ENCODE data around the gene USP48. TPM values are rescaled to one million over a fixed set of nuclear protein-coding genes. Genes with fewer than 3 reads are reported as not detected.

The USP48 gene
- total and polyA plus RNA-seq, 10 of the 15 experiments (the other 5 are each of a cell fraction or from before 2014, with no cell fraction given), result 21.2 to 115 (median 75.5) TPM

DNA sequence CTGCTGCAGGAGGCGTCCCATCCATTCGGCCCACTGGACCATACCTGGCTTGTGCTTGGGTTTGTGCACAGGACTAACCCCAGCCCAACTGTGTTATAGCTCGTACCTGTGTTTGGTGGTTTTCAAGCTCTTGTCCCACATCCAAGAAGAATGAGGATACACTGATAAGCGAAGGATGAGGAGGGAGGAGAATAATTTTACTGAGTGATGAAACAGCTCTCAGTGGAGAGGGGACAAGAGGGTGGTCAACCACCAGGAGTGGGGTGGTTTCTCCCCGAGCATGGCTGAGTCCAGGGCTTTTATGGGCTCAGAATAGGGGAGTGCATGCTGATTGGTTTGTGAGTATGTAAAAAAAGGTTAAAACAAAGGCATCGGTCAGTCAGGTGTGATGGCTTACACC is 12.1 kb upstream of the USP48 start:
- Histone ChIP-seq H3K27ac (ENCODE audit: control insufficient read depth, insufficient read depth) (no peak overlapping the region), H3K4me2 (ENCODE audit: control insufficient read depth, insufficient read depth) (no peak overlapping the region), H3K9me3 (replicated peaks; ENCODE audit: control insufficient read depth, insufficient read depth, low read length) (peaks cover 10% of the 10 kb centered on the region; the same call in 2 of the 3 replicates), H3K4me1 (ENCODE audit: control insufficient read depth, insufficient read depth, low read length) (peaks cover 21% of the 10 kb centered on the region), H2AFZ (ENCODE audit: control insufficient read depth, low read depth, low read length) (no peak overlapping the region), H4K20me1 (ENCODE audit: control insufficient read depth, insufficient read depth) (no peaks in the 10 kb centered on the region), H3K4me3 (no peak overlapping the region), H3K79me2 (ENCODE audit: control insufficient read depth, insufficient read depth, low read length) (no peaks in the 10 kb centered on the region), H3K9ac (ENCODE audit: control insufficient read depth, insufficient read depth, low read length) (no peak overlapping the region), H3K27me3 (replicated peaks in 1 of 2; ENCODE audit: control insufficient read depth in 2 of 2, insufficient read depth in 2 of 2, low read length in 1 of 2) (no peaks in the 10 kb centered on the region), H3K36me3 (ENCODE audit: control insufficient read depth in 2 of 2, insufficient read depth in 2 of 2, low read length in 1 of 2) (no peaks in the 10 kb centered on the region)
- BruUV-seq (replicated peaks), result no TSS peak
- FAIRE-seq, result no peak
- in situ Hi-C loops (cut with MboI) (loop anchor here (25.0 kb wide), 1 partner anchor 1792 kb away; no protein-coding TSS in a partner anchor), intact Hi-C loops (cut with micrococcal nuclease; ENCODE audit: unreplicated experiment) (no loop called here)
- no peak for ATAC-seq
- SMC1A ChIA-PET (ENCODE audit: uncharacterized antibody, unreplicated experiment), result no interaction called here
- CTCF ChIA-PET, result no interaction called here
- RAD21 ChIA-PET (ENCODE audit: unreplicated experiment), result no interaction called here
- WGBS (ENCODE audit: insufficient coverage, insufficient replicate concordance, low lambda C conversion rate, missing lambda C conversion rate), result 81% methylated on average over 6 of the region's 6 CpGs
- TF ChIP-seq ZNF207 (IDR thresholded peaks at IDR 0.05; ENCODE audit: borderline replicate concordance), result no peak
- TF ChIP-seq, protein P1, sequence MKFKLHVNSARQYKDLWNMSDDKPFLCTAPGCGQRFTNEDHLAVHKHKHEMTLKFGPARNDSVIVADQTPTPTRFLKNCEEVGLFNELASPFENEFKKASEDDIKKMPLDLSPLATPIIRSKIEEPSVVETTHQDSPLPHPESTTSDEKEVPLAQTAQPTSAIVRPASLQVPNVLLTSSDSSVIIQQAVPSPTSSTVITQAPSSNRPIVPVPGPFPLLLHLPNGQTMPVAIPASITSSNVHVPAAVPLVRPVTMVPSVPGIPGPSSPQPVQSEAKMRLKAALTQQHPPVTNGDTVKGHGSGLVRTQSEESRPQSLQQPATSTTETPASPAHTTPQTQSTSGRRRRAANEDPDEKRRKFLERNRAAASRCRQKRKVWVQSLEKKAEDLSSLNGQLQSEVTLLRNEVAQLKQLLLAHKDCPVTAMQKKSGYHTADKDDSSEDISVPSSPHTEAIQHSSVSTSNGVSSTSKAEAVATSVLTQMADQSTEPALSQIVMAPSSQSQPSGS (IDR thresholded peaks at IDR 0.05; ENCODE audit: low read length), result no peak
- TF ChIP-seq NR2F1 (conservative IDR thresholded peaks at IDR 0.05), result no peak
- DNase-seq (ENCODE audit: low read depth, low spot score), result no peak
- POLR2A ChIA-PET, result no interaction called here

DNA sequence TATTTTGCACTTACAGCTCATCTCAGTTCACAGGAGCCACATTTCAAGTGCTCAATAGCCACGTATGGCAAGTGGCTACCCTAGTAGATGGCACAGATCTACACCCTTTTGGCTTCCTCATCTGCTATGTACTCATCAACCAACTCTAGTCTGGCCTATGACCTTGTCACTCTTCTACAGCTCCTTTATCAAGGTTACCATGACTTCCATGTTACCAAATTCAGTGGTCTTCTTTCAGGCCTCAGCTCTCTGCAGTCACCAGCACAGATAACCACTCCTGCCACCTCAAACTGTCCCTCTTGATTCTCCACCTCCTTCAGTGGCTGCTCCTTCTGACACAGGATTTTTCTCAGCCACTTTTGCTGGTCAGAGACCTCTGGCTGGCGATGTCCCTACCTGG is 11.7 kb upstream of the USP48 start:
- Histone ChIP-seq H3K27me3 (replicated peaks in 1 of 2; ENCODE audit: control insufficient read depth in 2 of 2, insufficient read depth in 2 of 2, low read length in 1 of 2) (no peaks in the 10 kb centered on the region), H3K4me3 (no peak overlapping the region), H4K20me1 (ENCODE audit: control insufficient read depth, insufficient read depth) (no peaks in the 10 kb centered on the region), H3K27ac (ENCODE audit: control insufficient read depth, insufficient read depth) (no peak overlapping the region), H3K79me2 (ENCODE audit: control insufficient read depth, insufficient read depth, low read length) (no peaks in the 10 kb centered on the region), H2AFZ (ENCODE audit: control insufficient read depth, low read depth, low read length) (no peak overlapping the region), H3K36me3 (ENCODE audit: control insufficient read depth in 2 of 2, insufficient read depth in 2 of 2, low read length in 1 of 2) (no peaks in the 10 kb centered on the region), H3K9ac (ENCODE audit: control insufficient read depth, insufficient read depth, low read length) (no peak overlapping the region), H3K4me1 (ENCODE audit: control insufficient read depth, insufficient read depth, low read length) (peaks cover 21% of the 10 kb centered on the region), H3K9me3 (replicated peaks; ENCODE audit: control insufficient read depth, insufficient read depth, low read length) (peaks cover 10% of the 10 kb centered on the region; the same call in 2 of the 3 replicates), H3K4me2 (ENCODE audit: control insufficient read depth, insufficient read depth) (no peak overlapping the region)
- POLR2A ChIA-PET, result no interaction called here
- intact Hi-C loops (cut with micrococcal nuclease; ENCODE audit: unreplicated experiment), result loop anchor here (5.0 kb wide), 1 partner anchor 73 kb away; no protein-coding TSS in a partner anchor
- SMC1A ChIA-PET (ENCODE audit: uncharacterized antibody, unreplicated experiment), result no interaction called here
- DNase-seq (ENCODE audit: low read depth, low spot score) (no peak), FAIRE-seq (no peak), ATAC-seq (no peak)
- RAD21 ChIA-PET (ENCODE audit: unreplicated experiment), result no interaction called here
- no TSS peak for BruUV-seq (replicated peaks)
- in situ Hi-C loops (cut with MboI), result loop anchor here (25.0 kb wide), 1 partner anchor 1793 kb away; no protein-coding TSS in a partner anchor
- CTCF ChIA-PET, result no interaction called here
- WGBS (ENCODE audit: insufficient coverage, insufficient replicate concordance, low lambda C conversion rate, missing lambda C conversion rate), result 90% methylated on average over 2 of the region's 2 CpGs
- TF ChIP-seq SREBF1 (IDR thresholded peaks at IDR 0.05; ENCODE audit: low read length), result no peak
- TF ChIP-seq BCLAF1 (IDR thresholded peaks at IDR 0.05), result no peak
- TF ChIP-seq RCOR1 (conservative IDR thresholded peaks at IDR 0.05; ENCODE audit: low read depth, low read length), result no peak
- TF ChIP-seq RELA (IDR thresholded peaks at IDR 0.05; ENCODE audit: borderline replicate concordance, partially characterized antibody), result no peak
- no peak for TF ChIP-seq SKIL (IDR thresholded peaks at IDR 0.05; ENCODE audit: low read depth, poor library complexity, severe bottlenecking)
- TF ChIP-seq SIN3A (IDR thresholded peaks at IDR 0.05; ENCODE audit: low read depth, low read length), result no peak
- no peak for TF ChIP-seq SMARCA5 (IDR thresholded peaks at IDR 0.05)
- no peak for TF ChIP-seq CBX3 (IDR thresholded peaks at IDR 0.05; ENCODE audit: borderline replicate concordance, low read depth)
- no peak for TF ChIP-seq NFXL1 (IDR thresholded peaks at IDR 0.05; ENCODE audit: borderline replicate concordance)
- TF ChIP-seq SREBF2 (IDR thresholded peaks at IDR 0.05; ENCODE audit: low read length), result no peak

Data from GM12878 (cell line).